ENCODE measurements around the gene PEG3. TPM values are rescaled to one million over a fixed set of nuclear protein-coding genes. Genes with fewer than 3 reads are reported as not detected.

PEG3 gene
- total and polyA plus RNA-seq, 2 of the 13 experiments (the other 11 are each of a cell fraction or from before 2014, with no cell fraction given): 217 to 394 TPM

DNA sequence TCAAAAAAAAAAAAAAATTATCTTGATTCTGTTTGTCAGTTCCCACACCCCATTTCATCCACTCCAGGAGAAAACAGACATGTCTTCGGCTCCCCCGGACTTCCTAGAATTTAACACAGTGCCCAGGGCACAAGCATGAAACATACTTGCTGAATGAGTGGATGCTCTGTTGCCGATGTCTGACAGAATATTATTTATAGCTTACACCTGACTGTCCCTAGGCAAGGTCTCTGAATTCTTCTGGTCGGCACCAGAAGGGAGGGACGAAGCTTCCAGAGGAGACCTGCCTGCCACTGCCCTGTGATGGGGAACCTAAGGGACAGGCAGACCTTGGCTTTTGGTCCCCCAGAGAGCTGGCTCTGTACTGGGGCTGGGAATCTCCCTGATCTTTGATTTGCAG is 43.9 kb upstream of the PEG3 start (continued):
- TF ChIP-seq ZNF746 (CRISPR knock-in tag; IDR thresholded peaks at IDR 0.05) (0 out of 2 replicates have a peak, but pooled peaks have one; percentile 17), ARNTL (CRISPR knock-in tag; IDR thresholded peaks at IDR 0.05) (no peak)

DNA sequence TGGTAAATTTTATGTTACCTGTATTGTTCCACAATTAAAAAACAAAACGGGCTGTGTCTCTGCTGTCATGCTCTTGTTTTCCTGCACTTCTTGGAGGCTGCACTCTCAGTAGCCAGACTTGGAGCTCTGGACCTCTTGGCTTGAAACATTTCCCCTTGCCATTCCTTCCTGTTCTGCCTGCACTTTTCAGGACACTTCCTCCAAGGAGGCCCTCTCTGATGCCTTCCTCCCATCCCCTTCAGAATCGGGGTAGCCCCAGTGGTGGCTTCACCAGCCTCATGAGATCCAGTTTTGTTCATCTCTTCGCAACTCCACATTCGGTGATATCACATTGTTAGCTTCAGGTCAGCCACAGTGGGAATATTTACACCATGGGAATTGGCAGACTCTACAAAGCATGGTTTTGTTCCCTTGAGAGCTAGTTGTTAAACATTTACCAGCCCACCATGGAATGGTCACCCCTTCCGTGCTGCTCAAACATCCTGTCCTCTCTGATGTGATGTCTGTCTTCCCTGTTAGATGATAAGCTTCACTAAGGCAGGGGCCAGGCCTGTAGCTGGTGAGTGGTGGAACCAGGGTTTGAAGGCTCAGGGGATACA is 40.2 kb upstream of the PEG3 start:
- POLR2A ChIA-PET: interaction anchor here (0.7 to 2.0 kb wide), 10 partner anchors 19 to 188 kb away, joined by 3 to 28 read pairs (median 6); partner anchors contain the start of genes PEG3 and ZIM2
- TF ChIP-seq ZNF562 (CRISPR knock-in tag; IDR thresholded peaks at IDR 0.05; ENCODE audit: borderline replicate concordance) (no peak), NR2F2 (IDR thresholded peaks at IDR 0.05; ENCODE audit: borderline replicate concordance, low read depth) (peak; percentile 75; the same call in 1 of the 2 replicates), ZFP1 (CRISPR knock-in tag; IDR thresholded peaks at IDR 0.05) (0 out of 2 replicates have a peak, but pooled peaks have one; percentile 51), ZBTB38 (CRISPR knock-in tag; IDR thresholded peaks at IDR 0.05) (peak; percentile 87), ZNF230 (CRISPR knock-in tag; IDR thresholded peaks at IDR 0.05) (no peak; the same call in 1 of the 2 replicates), ZNF350 (CRISPR knock-in tag; IDR thresholded peaks at IDR 0.05; ENCODE audit: borderline replicate concordance, low read depth) (peak; percentile 68; the same call in 1 of the 2 replicates), ZSCAN12 (CRISPR knock-in tag; IDR thresholded peaks at IDR 0.05) (no peak), EED (CRISPR knock-in tag; IDR thresholded peaks at IDR 0.05) (no peak; the same call in 1 of the 2 replicates), ATAD3A (CRISPR knock-in tag; IDR thresholded peaks at IDR 0.05) (no peak)
- TF ChIP-seq, protein P1, sequence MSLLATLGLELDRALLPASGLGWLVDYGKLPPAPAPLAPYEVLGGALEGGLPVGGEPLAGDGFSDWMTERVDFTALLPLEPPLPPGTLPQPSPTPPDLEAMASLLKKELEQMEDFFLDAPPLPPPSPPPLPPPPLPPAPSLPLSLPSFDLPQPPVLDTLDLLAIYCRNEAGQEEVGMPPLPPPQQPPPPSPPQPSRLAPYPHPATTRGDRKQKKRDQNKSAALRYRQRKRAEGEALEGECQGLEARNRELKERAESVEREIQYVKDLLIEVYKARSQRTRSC (CRISPR knock-in tag; IDR thresholded peaks at IDR 0.05; ENCODE audit: low read depth): peak; percentile 76; the same call in 1 of the 2 replicates
- TF ChIP-seq, protein P2, sequence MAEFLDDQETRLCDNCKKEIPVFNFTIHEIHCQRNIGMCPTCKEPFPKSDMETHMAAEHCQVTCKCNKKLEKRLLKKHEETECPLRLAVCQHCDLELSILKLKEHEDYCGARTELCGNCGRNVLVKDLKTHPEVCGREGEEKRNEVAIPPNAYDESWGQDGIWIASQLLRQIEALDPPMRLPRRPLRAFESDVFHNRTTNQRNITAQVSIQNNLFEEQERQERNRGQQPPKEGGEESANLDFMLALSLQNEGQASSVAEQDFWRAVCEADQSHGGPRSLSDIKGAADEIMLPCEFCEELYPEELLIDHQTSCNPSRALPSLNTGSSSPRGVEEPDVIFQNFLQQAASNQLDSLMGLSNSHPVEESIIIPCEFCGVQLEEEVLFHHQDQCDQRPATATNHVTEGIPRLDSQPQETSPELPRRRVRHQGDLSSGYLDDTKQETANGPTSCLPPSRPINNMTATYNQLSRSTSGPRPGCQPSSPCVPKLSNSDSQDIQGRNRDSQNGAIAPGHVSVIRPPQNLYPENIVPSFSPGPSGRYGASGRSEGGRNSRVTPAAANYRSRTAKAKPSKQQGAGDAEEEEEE (CRISPR knock-in tag; IDR thresholded peaks at IDR 0.05; ENCODE audit: borderline replicate concordance): no peak
- TF ChIP-seq, protein P3, sequence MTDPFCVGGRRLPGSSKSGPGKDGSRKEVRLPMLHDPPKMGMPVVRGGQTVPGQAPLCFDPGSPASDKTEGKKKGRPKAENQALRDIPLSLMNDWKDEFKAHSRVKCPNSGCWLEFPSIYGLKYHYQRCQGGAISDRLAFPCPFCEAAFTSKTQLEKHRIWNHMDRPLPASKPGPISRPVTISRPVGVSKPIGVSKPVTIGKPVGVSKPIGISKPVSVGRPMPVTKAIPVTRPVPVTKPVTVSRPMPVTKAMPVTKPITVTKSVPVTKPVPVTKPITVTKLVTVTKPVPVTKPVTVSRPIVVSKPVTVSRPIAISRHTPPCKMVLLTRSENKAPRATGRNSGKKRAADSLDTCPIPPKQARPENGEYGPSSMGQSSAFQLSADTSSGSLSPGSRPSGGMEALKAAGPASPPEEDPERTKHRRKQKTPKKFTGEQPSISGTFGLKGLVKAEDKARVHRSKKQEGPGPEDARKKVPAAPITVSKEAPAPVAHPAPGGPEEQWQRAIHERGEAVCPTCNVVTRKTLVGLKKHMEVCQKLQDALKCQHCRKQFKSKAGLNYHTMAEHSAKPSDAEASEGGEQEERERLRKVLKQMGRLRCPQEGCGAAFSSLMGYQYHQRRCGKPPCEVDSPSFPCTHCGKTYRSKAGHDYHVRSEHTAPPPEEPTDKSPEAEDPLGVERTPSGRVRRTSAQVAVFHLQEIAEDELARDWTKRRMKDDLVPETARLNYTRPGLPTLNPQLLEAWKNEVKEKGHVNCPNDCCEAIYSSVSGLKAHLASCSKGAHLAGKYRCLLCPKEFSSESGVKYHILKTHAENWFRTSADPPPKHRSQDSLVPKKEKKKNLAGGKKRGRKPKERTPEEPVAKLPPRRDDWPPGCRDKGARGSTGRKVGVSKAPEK (CRISPR knock-in tag; IDR thresholded peaks at IDR 0.05; ENCODE audit: borderline replicate concordance): peak; percentile 75; the same call in 1 of the 2 replicates

More for the DNA sequence above, 40.2 kb upstream of the PEG3 start:
- Histone ChIP-seq H2AFZ (ENCODE audit: low read length) (no peak overlapping the region), H4K20me1 (ENCODE audit: insufficient read depth, low read length) (no peaks in the 10 kb centered on the region), H3K4me2 (ENCODE audit: low read depth, low read length) (peak overlapping the region; percentile 81), H3K27me3 (ENCODE audit: control insufficient read depth in 1 of 2, insufficient read depth in 2 of 2, low read length in 2 of 2) (no peaks in the 10 kb centered on the region), H3K4me1 (ENCODE audit: insufficient read depth, low read length) (peaks cover 98% of the 10 kb centered on the region), H3K9me3 (ENCODE audit: low read length) (no peaks in the 10 kb centered on the region; the same call in 1 of the 2 replicates), H3K79me2 (ENCODE audit: insufficient read depth, low read length) (peaks cover 17% of the 10 kb centered on the region), H3K4me3 (replicated peaks in 1 of 3; ENCODE audit: insufficient read depth in 1 of 3, low read depth in 2 of 3, low read length in 3 of 3) (peak overlapping the region; percentile 3 to 60 (median 27); a peak in 4 of 6 replicates), H3K9ac (ENCODE audit: insufficient read depth, low read depth, low read length) (peak overlapping the region; percentile 89), H3K27ac (ENCODE audit: extremely low read length, insufficient read depth, low read length) (peak overlapping the region; percentile 95), H3K36me3 (replicated peaks in 1 of 2; ENCODE audit: control insufficient read depth in 1 of 2, insufficient read depth in 2 of 2, low read length in 2 of 2) (no peaks in the 10 kb centered on the region)
- intact Hi-C loops (cut with micrococcal nuclease; ENCODE audit: unreplicated experiment) (no loop called here), in situ Hi-C loops (cut with HindIII; ENCODE audit: extremely low pct_ligation_motif_present, low pct_unique_long_range_greater_than_20kb) (no loop called here)
- CTCF ChIA-PET (ENCODE audit: low intra/inter-chr PET ratio, low total read pairs): no interaction called here
- DNase-seq (ENCODE audit: low spot score) (peak; percentile 98), FAIRE-seq (peak; percentile 97), ATAC-seq (peak; percentile 95)
- BruUV-seq (replicated peaks): TSS peak; percentile 95
- 3% methylated on average over 5 of the region's 5 CpGs for WGBS (ENCODE audit: low lambda C conversion rate)

Data from HepG2 (cell line).